HCT116 (cell line): ENCODE results near the gene S1PR3.

ENCODE experiments used
- CEBPB ChIP-seq: IDR thresholded peaks from 2 replicates; pipeline ENCODE4 v1.6.1; 2012; ENCODE audit warnings: low read depth
- EZH2 ChIP-seq: fragments of 200-600 bp; sonication (generic); IDR thresholded peaks from 2 replicates; pipeline ENCODE4 v1.6.1; 2017; ENCODE audit warnings: antibody characterized with exemption, mixed run types
- FOSL1 ChIP-seq: IDR thresholded peaks from 2 replicates; pipeline ENCODE4 v1.6.1; 2012; ENCODE audit warnings: low read depth
- POLR2A ChIP-seq: IDR thresholded peaks from 2 replicates; pipeline ENCODE4 v1.7.0; 2011; ENCODE audit warnings: borderline replicate concordance; ENCODE audit not compliant: insufficient read depth, insufficient read length; ENCODE audit errors: extremely low read depth
- RAD21 ChIP-seq: IDR thresholded peaks from 2 replicates; pipeline ENCODE4 v1.6.1; 2012; ENCODE audit warnings: low read depth, mild to moderate bottlenecking
- SIN3A ChIP-seq: IDR thresholded peaks from 2 replicates; pipeline ENCODE4 v1.6.1; 2012; ENCODE audit warnings: low read depth
- TCF7L2 ChIP-seq: IDR thresholded peaks from 2 replicates; pipeline ENCODE4 v1.7.0; 2011; ENCODE audit warnings: borderline replicate concordance, inconsistent platforms; ENCODE audit not compliant: insufficient read depth, insufficient read length; ENCODE audit errors: extremely low read depth
- YY1 ChIP-seq: IDR thresholded peaks from 2 replicates; pipeline ENCODE4 v1.6.1; 2011; ENCODE audit warnings: low read length, low read depth, moderate library complexity, mild to moderate bottlenecking; ENCODE audit not compliant: insufficient replicate concordance; ENCODE audit errors: extremely low read depth
- ZFX ChIP-seq: fragments of 450-650 bp; IDR thresholded peaks from 2 replicates; pipeline ENCODE4 v1.6.1; 2017
- ZNF274 ChIP-seq: fragments of 200-500 bp; sonication (Bioruptor generic); IDR thresholded peaks from 2 replicates; pipeline ENCODE4 v1.6.1; 2014; ENCODE audit warnings: mild to moderate bottlenecking, low read depth, low read length, inconsistent platforms
- TF ChIP-seq, protein P1 (sequence below), 3 experiments: fragments of 200-600 bp in 1 of 3; sonication (generic) in 1 of 3; IDR thresholded peaks in 2 of 3; conservative IDR thresholded peaks in 1 of 3; 2 replicates each; pipeline ENCODE4 v1.5.1; 2012 to 2017; ENCODE audit warnings: low read depth in 2 of 3, low read length in 2 of 3, antibody characterized with exemption in 1 of 3, borderline replicate concordance in 1 of 3, control low read depth in 1 of 3, mild to moderate bottlenecking in 1 of 3, mixed read lengths in 1 of 3, mixed run types in 1 of 3, moderate library complexity in 1 of 3; ENCODE audit not compliant: insufficient read depth in 1 of 3
- TF ChIP-seq, protein P2 (sequence below): IDR thresholded peaks from 2 replicates; pipeline ENCODE4 v1.6.1; 2012
- TF ChIP-seq, protein P3 (sequence below): IDR thresholded peaks from 2 replicates; pipeline ENCODE4 v1.6.1; 2012; ENCODE audit warnings: low read depth

GRCh38 chr9:88951155-88951542 is 40.1 kb upstream of the S1PR3 start:
- TF ChIP-seq EZH2 (no peak), YY1 (no peak), FOSL1 (no peak), RAD21 (no peak), CEBPB (no peak), ZNF274 (no peak), POLR2A (no peak), ZFX (no peak), SIN3A (no peak), TCF7L2 (no peak)
- TF ChIP-seq, protein P1, sequence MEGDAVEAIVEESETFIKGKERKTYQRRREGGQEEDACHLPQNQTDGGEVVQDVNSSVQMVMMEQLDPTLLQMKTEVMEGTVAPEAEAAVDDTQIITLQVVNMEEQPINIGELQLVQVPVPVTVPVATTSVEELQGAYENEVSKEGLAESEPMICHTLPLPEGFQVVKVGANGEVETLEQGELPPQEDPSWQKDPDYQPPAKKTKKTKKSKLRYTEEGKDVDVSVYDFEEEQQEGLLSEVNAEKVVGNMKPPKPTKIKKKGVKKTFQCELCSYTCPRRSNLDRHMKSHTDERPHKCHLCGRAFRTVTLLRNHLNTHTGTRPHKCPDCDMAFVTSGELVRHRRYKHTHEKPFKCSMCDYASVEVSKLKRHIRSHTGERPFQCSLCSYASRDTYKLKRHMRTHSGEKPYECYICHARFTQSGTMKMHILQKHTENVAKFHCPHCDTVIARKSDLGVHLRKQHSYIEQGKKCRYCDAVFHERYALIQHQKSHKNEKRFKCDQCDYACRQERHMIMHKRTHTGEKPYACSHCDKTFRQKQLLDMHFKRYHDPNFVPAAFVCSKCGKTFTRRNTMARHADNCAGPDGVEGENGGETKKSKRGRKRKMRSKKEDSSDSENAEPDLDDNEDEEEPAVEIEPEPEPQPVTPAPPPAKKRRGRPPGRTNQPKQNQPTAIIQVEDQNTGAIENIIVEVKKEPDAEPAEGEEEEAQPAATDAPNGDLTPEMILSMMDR (IDR thresholded peaks at IDR 0.05 in 2 of 3, conservative IDR thresholded peaks at IDR 0.05 in 1 of 3; ENCODE audit: borderline replicate concordance in 1 of 3, insufficient read depth in 1 of 3, low read depth in 2 of 3, low read length in 2 of 3): no peak
- TF ChIP-seq, protein P2, sequence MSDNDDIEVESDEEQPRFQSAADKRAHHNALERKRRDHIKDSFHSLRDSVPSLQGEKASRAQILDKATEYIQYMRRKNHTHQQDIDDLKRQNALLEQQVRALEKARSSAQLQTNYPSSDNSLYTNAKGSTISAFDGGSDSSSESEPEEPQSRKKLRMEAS: no peak
- TF ChIP-seq, protein P3, sequence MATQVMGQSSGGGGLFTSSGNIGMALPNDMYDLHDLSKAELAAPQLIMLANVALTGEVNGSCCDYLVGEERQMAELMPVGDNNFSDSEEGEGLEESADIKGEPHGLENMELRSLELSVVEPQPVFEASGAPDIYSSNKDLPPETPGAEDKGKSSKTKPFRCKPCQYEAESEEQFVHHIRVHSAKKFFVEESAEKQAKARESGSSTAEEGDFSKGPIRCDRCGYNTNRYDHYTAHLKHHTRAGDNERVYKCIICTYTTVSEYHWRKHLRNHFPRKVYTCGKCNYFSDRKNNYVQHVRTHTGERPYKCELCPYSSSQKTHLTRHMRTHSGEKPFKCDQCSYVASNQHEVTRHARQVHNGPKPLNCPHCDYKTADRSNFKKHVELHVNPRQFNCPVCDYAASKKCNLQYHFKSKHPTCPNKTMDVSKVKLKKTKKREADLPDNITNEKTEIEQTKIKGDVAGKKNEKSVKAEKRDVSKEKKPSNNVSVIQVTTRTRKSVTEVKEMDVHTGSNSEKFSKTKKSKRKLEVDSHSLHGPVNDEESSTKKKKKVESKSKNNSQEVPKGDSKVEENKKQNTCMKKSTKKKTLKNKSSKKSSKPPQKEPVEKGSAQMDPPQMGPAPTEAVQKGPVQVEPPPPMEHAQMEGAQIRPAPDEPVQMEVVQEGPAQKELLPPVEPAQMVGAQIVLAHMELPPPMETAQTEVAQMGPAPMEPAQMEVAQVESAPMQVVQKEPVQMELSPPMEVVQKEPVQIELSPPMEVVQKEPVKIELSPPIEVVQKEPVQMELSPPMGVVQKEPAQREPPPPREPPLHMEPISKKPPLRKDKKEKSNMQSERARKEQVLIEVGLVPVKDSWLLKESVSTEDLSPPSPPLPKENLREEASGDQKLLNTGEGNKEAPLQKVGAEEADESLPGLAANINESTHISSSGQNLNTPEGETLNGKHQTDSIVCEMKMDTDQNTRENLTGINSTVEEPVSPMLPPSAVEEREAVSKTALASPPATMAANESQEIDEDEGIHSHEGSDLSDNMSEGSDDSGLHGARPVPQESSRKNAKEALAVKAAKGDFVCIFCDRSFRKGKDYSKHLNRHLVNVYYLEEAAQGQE: no peak
